PFSK-1 (cell line): Measurements from ENCODE around the gene PA2G4. TPM values are rescaled to one million over a fixed set of nuclear protein-coding genes. Genes with fewer than 3 reads are reported as not detected.

Experiments used
- FOXP2 ChIP-seq: optimal IDR thresholded peaks from 2 replicates; pipeline ENCODE3; 2011; ENCODE audit warnings: borderline replicate concordance, control low read depth, inconsistent platforms; ENCODE audit not compliant: insufficient read depth; ENCODE audit errors: extremely low read length, extremely low read depth
- POLR2AphosphoS5 ChIP-seq: IDR thresholded peaks from 2 replicates; pipeline ENCODE4 v1.6.1; 2012; ENCODE audit warnings: low read depth, mild to moderate bottlenecking, control low read depth, low read length, moderate library complexity
- REST ChIP-seq, 2 experiments: IDR thresholded peaks; 2 replicates each; pipeline versions ENCODE4 v1.6.1 to v1.8.0; 2011 to 2012; ENCODE audit warnings: low read depth in 2 of 2, low read length in 2 of 2, control low read depth in 1 of 2, inconsistent platforms in 1 of 2, mild to moderate bottlenecking in 1 of 2, moderate library complexity in 1 of 2; ENCODE audit not compliant: insufficient read depth in 1 of 2
- SIN3A ChIP-seq: IDR thresholded peaks from 2 replicates; pipeline ENCODE4 v1.6.1; 2012; ENCODE audit warnings: mild to moderate bottlenecking, low read length, moderate library complexity, borderline replicate concordance; ENCODE audit not compliant: insufficient read depth
- TAF1 ChIP-seq: IDR thresholded peaks from 2 replicates; pipeline ENCODE4 v1.6.1; 2012; ENCODE audit warnings: low read length, control low read depth, borderline replicate concordance; ENCODE audit not compliant: insufficient read depth
- polyA plus RNA-seq: library from polyadenylated mRNA; unstranded; fragments of >200 nt; gene quantifications from one replicate; pipeline ENCODE4 v1.2.1, GENCODE V29; 2012; ENCODE audit warnings: low read depth, missing spikeins; ENCODE audit not compliant: insufficient read length

The PA2G4 gene
- 285 TPM for polyA plus RNA-seq

GRCh38 chr12:56104109-56104814, at the start of gene PA2G4:
Gene PA2G4 (plus strand): TSS chr12:56104559. CDS start chr12:56104738, 179 bp downstream.
- TF ChIP-seq REST (IDR thresholded peaks at IDR 0.05; ENCODE audit: insufficient read depth in 1 of 2, low read depth in 2 of 2, low read length in 2 of 2) (no peak), FOXP2 (no peak), POLR2AphosphoS5 (peak; percentile 73), SIN3A (peak; percentile 85; the same call in 1 of the 2 replicates), TAF1 (peak; percentile 77; the same call in 1 of the 2 replicates)

GRCh38 chr12:56061982-56062381, 42.4 kb upstream of the PA2G4 start:
- no peak for TF ChIP-seq TAF1
- TF ChIP-seq REST (IDR thresholded peaks at IDR 0.05; ENCODE audit: insufficient read depth in 1 of 2, low read depth in 2 of 2, low read length in 2 of 2) = no peak
- TF ChIP-seq FOXP2 = no peak
- no peak for TF ChIP-seq POLR2AphosphoS5
- no peak for TF ChIP-seq SIN3A

GRCh38 chr12:56062996-56063395, 41.4 kb upstream of the PA2G4 start:
- TF ChIP-seq TAF1 (no peak), REST (IDR thresholded peaks at IDR 0.05; ENCODE audit: insufficient read depth in 1 of 2, low read depth in 2 of 2, low read length in 2 of 2) (no peak), SIN3A (no peak), POLR2AphosphoS5 (no peak), FOXP2 (no peak)

- no peak for TF ChIP-seq REST (IDR thresholded peaks at IDR 0.05; ENCODE audit: insufficient read depth in 1 of 2, low read depth in 2 of 2, low read length in 2 of 2)
- no peak for TF ChIP-seq TAF1
- TF ChIP-seq FOXP2 = no peak
- TF ChIP-seq SIN3A = no peak
- TF ChIP-seq POLR2AphosphoS5 = no peak
Observed at GRCh38 chr12:56071648-56072047, 32.7 kb upstream of the PA2G4 start.

GRCh38 chr12:56074396-56074795, 30.0 kb upstream of the PA2G4 start:
- TF ChIP-seq REST (IDR thresholded peaks at IDR 0.05; ENCODE audit: insufficient read depth in 1 of 2, low read depth in 2 of 2, low read length in 2 of 2) (no peak), POLR2AphosphoS5 (no peak), SIN3A (no peak), TAF1 (no peak), FOXP2 (no peak)
